Brain microvascular endothelial cell (primary cell): Measurements from ENCODE around the gene NRP1.

Experiments
- DNase-seq: peaks from one replicate; pipeline ENCODE4 v3.0.0-alpha.2; 2020
- H3K27ac ChIP-seq: fragments of 250-450 bp; sonication (Bioruptor Pico); 2 replicates; pipeline ENCODE4 v1.5.1; 2020; ENCODE audit warnings: mild to moderate bottlenecking, moderate library complexity
- H3K27me3 ChIP-seq: fragments of 250-450 bp; sonication (Bioruptor Pico); replicated peaks from 2 replicates; pipeline ENCODE4 v1.5.1; 2020; ENCODE audit warnings: mild to moderate bottlenecking
- H3K36me3 ChIP-seq: fragments of 250-450 bp; sonication (Bioruptor Pico); replicated peaks from 2 replicates; pipeline ENCODE4 v1.5.1; 2020; ENCODE audit warnings: mild to moderate bottlenecking
- H3K4me3 ChIP-seq: 2 replicates; pipeline ENCODE4 v1.5.1; 2011; ENCODE audit warnings: low read depth, mild to moderate bottlenecking, control low read depth, low read length, moderate library complexity
- CTCF ChIP-seq: IDR thresholded peaks from 2 replicates; pipeline ENCODE4 v1.5.1; 2011; ENCODE audit warnings: low read depth, mild to moderate bottlenecking, moderate library complexity, low read length, control low read depth, inconsistent platforms; ENCODE audit errors: missing control alignments
- in situ Hi-C: cut with HindIII; loops from 2 replicates; pipeline ENCODE4 v1.10.0; 2017; ENCODE audit warnings: low sequenced_read_pairs, low pct_ligation_motif_present

The NRP1 gene

GRCh38 chr10:33235251-33235884 is 99.1 kb downstream of the NRP1 start:
- DNase-seq = no peak
- in situ Hi-C loops = no loop called here
- peak overlapping the region; percentile 44 for H3K27ac ChIP-seq

GRCh38 chr10:33234831-33235237 is 99.6 kb downstream of the NRP1 start:
- DNase-seq = peak; percentile 72

More at GRCh38 chr10:33235251-33235884, 99.1 kb downstream of the NRP1 start:
- TF ChIP-seq CTCF = no peak
- H3K27me3 ChIP-seq = no peaks in the 10 kb centered on the region
- peaks cover 15% of the 10 kb centered on the region for H3K36me3 ChIP-seq
- H3K4me3 ChIP-seq = no peak overlapping the region

GRCh38 chr10:33233635-33234034 is 100.8 kb downstream of the NRP1 start:
- no peak for TF ChIP-seq CTCF
- in situ Hi-C loops = no loop called here
- Histone ChIP-seq H3K36me3 (peaks cover 15% of the 10 kb centered on the region), H3K27me3 (no peaks in the 10 kb centered on the region), H3K4me3 (no peak overlapping the region), H3K27ac (peak overlapping the region; percentile 52)
- DNase-seq = no peak

More at GRCh38 chr10:33234831-33235237, 99.6 kb downstream of the NRP1 start:
- H3K27me3 ChIP-seq = no peaks in the 10 kb centered on the region
- H3K27ac ChIP-seq = peak overlapping the region; percentile 44
- TF ChIP-seq CTCF = no peak
- in situ Hi-C loops = no loop called here
- H3K4me3 ChIP-seq = no peak overlapping the region
- H3K36me3 ChIP-seq = peaks cover 15% of the 10 kb centered on the region

GRCh38 chr10:33233221-33233620 is 101.2 kb downstream of the NRP1 start:
- Histone ChIP-seq H3K36me3 (peaks cover 15% of the 10 kb centered on the region), H3K27ac (peak overlapping the region; percentile 52)
- in situ Hi-C loops = no loop called here

GRCh38 chr10:33231621-33232350 is 102.7 kb downstream of the NRP1 start:
- H3K36me3 ChIP-seq = peaks cover 12% of the 10 kb centered on the region
- no peak for DNase-seq
- in situ Hi-C loops = no loop called here
- H3K27me3 ChIP-seq = no peaks in the 10 kb centered on the region
- no peak overlapping the region for H3K4me3 ChIP-seq
- no peak overlapping the region for H3K27ac ChIP-seq
- no peak for TF ChIP-seq CTCF

More at GRCh38 chr10:33233221-33233620, 101.2 kb downstream of the NRP1 start:
- no peak for TF ChIP-seq CTCF
- no peak for DNase-seq
- no peak overlapping the region for H3K4me3 ChIP-seq
- no peaks in the 10 kb centered on the region for H3K27me3 ChIP-seq
